ENCODE data around the gene MAML3. TPM values are rescaled to one million over a fixed set of nuclear protein-coding genes. Genes with fewer than 3 reads are reported as not detected.

The MAML3 gene
- total and polyA plus RNA-seq, 2 experiments from 2014 or later: 1.7 to 6.5 TPM

DNA sequence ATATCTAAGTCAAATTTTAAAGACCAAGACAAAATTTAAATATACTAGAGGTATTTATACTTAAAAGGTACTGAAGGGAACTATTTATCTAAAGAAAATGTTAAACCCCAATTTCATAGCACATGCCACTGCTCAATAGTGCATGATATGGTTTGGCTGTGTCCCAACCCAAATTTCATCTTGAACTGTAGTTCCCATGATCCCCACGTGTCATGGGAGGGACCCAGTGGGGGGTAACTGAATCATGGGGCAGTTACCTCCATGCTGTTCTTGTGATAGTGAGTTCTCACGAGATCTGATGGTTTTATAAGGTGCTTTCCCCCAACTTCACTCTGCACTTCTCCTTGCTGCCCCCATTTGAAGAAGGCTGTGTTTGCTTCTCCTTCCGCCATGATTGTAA is 32.3 kb downstream of the MAML3 start:
- H4K20me1 ChIP-seq (replicated peaks; ENCODE audit: insufficient read depth): no peaks in the 10 kb centered on the region
- no peak for ATAC-seq
- DNase-seq (ENCODE audit: low spot score): no peak
- H3K36me3 ChIP-seq (ENCODE audit: insufficient read depth): no peaks in the 10 kb centered on the region
- Mint-ChIP-seq H3K27me3 (ENCODE audit: insufficient read depth, low read depth, poor library complexity) (peaks cover 6% of the 10 kb centered on the region), H3K4me1 (peaks cover 22% of the 10 kb centered on the region), H3K9me3 (no peaks in the 10 kb centered on the region), H3K36me3 (ENCODE audit: low read depth) (no peaks in the 10 kb centered on the region), H3K4me3 (no peak overlapping the region), H3K27ac (no peak overlapping the region)
- no peak overlapping the region for H3K4me2 ChIP-seq
- H3K27me3 ChIP-seq (ENCODE audit: insufficient read depth): no peaks in the 10 kb centered on the region
- no peaks in the 10 kb centered on the region for H3F3A ChIP-seq (replicated peaks; ENCODE audit: low read depth)
- H3K9me2 ChIP-seq (ENCODE audit: insufficient read depth): peaks cover 10% of the 10 kb centered on the region; the same call in 1 of the 2 replicates
- no peak overlapping the region for H3K4me3 ChIP-seq
- peaks cover 28% of the 10 kb centered on the region for H3K4me1 ChIP-seq (ENCODE audit: insufficient read depth)
- H3K27ac ChIP-seq (ENCODE audit: low read depth): no peak overlapping the region
- TF ChIP-seq, protein P1, sequence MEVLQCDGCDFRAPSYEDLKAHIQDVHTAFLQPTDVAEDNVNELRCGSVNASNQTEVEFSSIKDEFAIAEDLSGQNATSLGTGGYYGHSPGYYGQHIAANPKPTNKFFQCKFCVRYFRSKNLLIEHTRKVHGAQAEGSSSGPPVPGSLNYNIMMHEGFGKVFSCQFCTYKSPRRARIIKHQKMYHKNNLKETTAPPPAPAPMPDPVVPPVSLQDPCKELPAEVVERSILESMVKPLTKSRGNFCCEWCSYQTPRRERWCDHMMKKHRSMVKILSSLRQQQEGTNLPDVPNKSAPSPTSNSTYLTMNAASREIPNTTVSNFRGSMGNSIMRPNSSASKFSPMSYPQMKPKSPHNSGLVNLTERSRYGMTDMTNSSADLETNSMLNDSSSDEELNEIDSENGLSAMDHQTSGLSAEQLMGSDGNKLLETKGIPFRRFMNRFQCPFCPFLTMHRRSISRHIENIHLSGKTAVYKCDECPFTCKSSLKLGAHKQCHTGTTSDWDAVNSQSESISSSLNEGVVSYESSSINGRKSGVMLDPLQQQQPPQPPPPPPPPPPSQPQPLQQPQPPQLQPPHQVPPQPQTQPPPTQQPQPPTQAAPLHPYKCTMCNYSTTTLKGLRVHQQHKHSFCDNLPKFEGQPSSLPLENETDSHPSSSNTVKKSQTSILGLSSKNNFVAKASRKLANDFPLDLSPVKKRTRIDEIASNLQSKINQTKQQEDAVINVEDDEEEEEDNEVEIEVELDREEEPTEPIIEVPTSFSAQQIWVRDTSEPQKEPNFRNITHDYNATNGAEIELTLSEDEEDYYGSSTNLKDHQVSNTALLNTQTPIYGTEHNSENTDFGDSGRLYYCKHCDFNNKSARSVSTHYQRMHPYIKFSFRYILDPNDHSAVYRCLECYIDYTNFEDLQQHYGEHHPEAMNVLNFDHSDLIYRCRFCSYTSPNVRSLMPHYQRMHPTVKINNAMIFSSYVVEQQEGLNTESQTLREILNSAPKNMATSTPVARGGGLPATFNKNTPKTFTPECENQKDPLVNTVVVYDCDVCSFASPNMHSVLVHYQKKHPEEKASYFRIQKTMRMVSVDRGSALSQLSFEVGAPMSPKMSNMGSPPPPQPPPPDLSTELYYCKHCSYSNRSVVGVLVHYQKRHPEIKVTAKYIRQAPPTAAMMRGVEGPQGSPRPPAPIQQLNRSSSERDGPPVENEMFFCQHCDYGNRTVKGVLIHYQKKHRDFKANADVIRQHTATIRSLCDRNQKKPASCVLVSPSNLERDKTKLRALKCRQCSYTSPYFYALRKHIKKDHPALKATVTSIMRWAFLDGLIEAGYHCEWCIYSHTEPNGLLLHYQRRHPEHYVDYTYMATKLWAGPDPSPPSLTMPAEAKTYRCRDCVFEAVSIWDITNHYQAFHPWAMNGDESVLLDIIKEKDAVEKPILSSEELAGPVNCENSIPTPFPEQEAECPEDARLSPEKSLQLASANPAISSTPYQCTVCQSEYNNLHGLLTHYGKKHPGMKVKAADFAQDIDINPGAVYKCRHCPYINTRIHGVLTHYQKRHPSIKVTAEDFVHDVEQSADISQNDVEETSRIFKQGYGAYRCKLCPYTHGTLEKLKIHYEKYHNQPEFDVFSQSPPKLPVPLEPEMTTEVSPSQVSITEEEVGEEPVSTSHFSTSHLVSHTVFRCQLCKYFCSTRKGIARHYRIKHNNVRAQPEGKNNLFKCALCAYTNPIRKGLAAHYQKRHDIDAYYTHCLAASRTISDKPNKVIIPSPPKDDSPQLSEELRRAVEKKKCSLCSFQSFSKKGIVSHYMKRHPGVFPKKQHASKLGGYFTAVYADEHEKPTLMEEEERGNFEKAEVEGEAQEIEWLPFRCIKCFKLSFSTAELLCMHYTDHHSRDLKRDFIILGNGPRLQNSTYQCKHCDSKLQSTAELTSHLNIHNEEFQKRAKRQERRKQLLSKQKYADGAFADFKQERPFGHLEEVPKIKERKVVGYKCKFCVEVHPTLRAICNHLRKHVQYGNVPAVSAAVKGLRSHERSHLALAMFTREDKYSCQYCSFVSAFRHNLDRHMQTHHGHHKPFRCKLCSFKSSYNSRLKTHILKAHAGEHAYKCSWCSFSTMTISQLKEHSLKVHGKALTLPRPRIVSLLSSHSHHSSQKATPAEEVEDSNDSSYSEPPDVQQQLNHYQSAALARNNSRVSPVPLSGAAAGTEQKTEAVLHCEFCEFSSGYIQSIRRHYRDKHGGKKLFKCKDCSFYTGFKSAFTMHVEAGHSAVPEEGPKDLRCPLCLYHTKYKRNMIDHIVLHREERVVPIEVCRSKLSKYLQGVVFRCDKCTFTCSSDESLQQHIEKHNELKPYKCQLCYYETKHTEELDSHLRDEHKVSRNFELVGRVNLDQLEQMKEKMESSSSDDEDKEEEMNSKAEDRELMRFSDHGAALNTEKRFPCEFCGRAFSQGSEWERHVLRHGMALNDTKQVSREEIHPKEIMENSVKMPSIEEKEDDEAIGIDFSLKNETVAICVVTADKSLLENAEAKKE (CRISPR knock-in tag; IDR thresholded peaks at IDR 0.05): no peak
- TF ChIP-seq ZNF114 (CRISPR knock-in tag; IDR thresholded peaks at IDR 0.05) (no peak), ZNF331 (CRISPR knock-in tag; IDR thresholded peaks at IDR 0.05; ENCODE audit: low read depth) (no peak), EZH2phosphoT487 (IDR thresholded peaks at IDR 0.05; ENCODE audit: unreplicated experiment) (no peak), JUNB (IDR thresholded peaks at IDR 0.05; ENCODE audit: unreplicated experiment) (no peak), NANOG (IDR thresholded peaks at IDR 0.05; ENCODE audit: borderline replicate concordance) (no peak)
- TF ChIP-seq, protein P2, sequence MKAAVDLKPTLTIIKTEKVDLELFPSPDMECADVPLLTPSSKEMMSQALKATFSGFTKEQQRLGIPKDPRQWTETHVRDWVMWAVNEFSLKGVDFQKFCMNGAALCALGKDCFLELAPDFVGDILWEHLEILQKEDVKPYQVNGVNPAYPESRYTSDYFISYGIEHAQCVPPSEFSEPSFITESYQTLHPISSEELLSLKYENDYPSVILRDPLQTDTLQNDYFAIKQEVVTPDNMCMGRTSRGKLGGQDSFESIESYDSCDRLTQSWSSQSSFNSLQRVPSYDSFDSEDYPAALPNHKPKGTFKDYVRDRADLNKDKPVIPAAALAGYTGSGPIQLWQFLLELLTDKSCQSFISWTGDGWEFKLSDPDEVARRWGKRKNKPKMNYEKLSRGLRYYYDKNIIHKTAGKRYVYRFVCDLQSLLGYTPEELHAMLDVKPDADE (IDR thresholded peaks at IDR 0.05): no peak
- TF ChIP-seq, protein P3, sequence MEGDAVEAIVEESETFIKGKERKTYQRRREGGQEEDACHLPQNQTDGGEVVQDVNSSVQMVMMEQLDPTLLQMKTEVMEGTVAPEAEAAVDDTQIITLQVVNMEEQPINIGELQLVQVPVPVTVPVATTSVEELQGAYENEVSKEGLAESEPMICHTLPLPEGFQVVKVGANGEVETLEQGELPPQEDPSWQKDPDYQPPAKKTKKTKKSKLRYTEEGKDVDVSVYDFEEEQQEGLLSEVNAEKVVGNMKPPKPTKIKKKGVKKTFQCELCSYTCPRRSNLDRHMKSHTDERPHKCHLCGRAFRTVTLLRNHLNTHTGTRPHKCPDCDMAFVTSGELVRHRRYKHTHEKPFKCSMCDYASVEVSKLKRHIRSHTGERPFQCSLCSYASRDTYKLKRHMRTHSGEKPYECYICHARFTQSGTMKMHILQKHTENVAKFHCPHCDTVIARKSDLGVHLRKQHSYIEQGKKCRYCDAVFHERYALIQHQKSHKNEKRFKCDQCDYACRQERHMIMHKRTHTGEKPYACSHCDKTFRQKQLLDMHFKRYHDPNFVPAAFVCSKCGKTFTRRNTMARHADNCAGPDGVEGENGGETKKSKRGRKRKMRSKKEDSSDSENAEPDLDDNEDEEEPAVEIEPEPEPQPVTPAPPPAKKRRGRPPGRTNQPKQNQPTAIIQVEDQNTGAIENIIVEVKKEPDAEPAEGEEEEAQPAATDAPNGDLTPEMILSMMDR (conservative IDR thresholded peaks at IDR 0.05; ENCODE audit: low read depth in 2 of 2): no peak
- H2AFZ ChIP-seq: no peak overlapping the region
- H3K79me2 ChIP-seq (replicated peaks; ENCODE audit: insufficient read depth): no peaks in the 10 kb centered on the region
